Ectodermal cell (in vitro differentiated cells): ENCODE measurements around the gene SHISA9.
A peak's percentile ranks its signal among the peaks of the same experiment; 100 is the strongest.

Experiments used
- H3K27ac ChIP-seq: 2 replicates; pipeline ENCODE4 v1.7.0; 2013; ENCODE audit warnings: mild to moderate bottlenecking, low read depth, low read length; ENCODE audit not compliant: insufficient read depth, poor library complexity, severe bottlenecking
- H3K27me3 ChIP-seq: 2 replicates; pipeline ENCODE4 v1.7.0; 2013; ENCODE audit warnings: mild to moderate bottlenecking, low read length; ENCODE audit not compliant: insufficient read depth, control insufficient read depth, poor library complexity, severe bottlenecking
- H3K36me3 ChIP-seq: one replicate; pipeline ENCODE4 v1.7.0; 2013; ENCODE audit warnings: low read length; ENCODE audit not compliant: control insufficient read depth, insufficient read depth
- H3K4me1 ChIP-seq: one replicate; pipeline ENCODE4 v1.7.0; 2013; ENCODE audit warnings: low read length; ENCODE audit not compliant: control insufficient read depth, insufficient read depth
- H3K4me3 ChIP-seq: 2 replicates; pipeline ENCODE4 v1.7.0; 2013; ENCODE audit warnings: low read depth, low read length, control low read depth; ENCODE audit not compliant: insufficient read depth
- H3K9me3 ChIP-seq: 2 replicates; pipeline ENCODE4 v1.7.0; 2013; ENCODE audit warnings: mild to moderate bottlenecking, low read length, moderate library complexity; ENCODE audit not compliant: control insufficient read depth
- WGBS, 2 experiments: methylation state at CpG; one replicate each; pipeline ENCODE4 v1.1.7; 2013; ENCODE audit warnings: missing lambda C conversion rate in 2 of 2; 5-methylcytosine and 5-hydroxymethylcytosine counted together

The SHISA9 gene

GRCh38 chr16:13060932-13061331 lies 159.5 kb downstream of the SHISA9 start:
- no peak overlapping the region for H3K27ac ChIP-seq
- WGBS, 2 experiments = 80% methylated on average over 13 of the region's 13 CpGs
- no peaks in the 10 kb centered on the region for H3K27me3 ChIP-seq
- H3K9me3 ChIP-seq = no peaks in the 10 kb centered on the region
- H3K36me3 ChIP-seq = no peaks in the 10 kb centered on the region
- no peak overlapping the region for H3K4me3 ChIP-seq
- peaks cover 9% of the 10 kb centered on the region for H3K4me1 ChIP-seq

- no peak overlapping the region for H3K27ac ChIP-seq
- no peaks in the 10 kb centered on the region for H3K27me3 ChIP-seq
- H3K4me3 ChIP-seq = no peak overlapping the region
- H3K4me1 ChIP-seq = peaks cover 6% of the 10 kb centered on the region
- 74 to 76% methylated on average over 9 of the region's 9 CpGs for WGBS, 2 experiments
- no peaks in the 10 kb centered on the region for H3K36me3 ChIP-seq
- H3K9me3 ChIP-seq = no peaks in the 10 kb centered on the region
Measured at GRCh38 chr16:13061691-13062090, 160.3 kb downstream of the SHISA9 start.

GRCh38 chr16:13062219-13062618 lies 160.8 kb downstream of the SHISA9 start:
- H3K36me3 ChIP-seq = no peaks in the 10 kb centered on the region
- H3K27me3 ChIP-seq = no peaks in the 10 kb centered on the region
- H3K4me1 ChIP-seq = peaks cover 6% of the 10 kb centered on the region
- no peak overlapping the region for H3K27ac ChIP-seq
- 96 to 99% methylated on average over 2 of the region's 2 CpGs for WGBS, 2 experiments
- no peaks in the 10 kb centered on the region for H3K9me3 ChIP-seq
- H3K4me3 ChIP-seq = no peak overlapping the region

GRCh38 chr16:13063457-13063856 lies 162.1 kb downstream of the SHISA9 start:
- no peak overlapping the region for H3K27ac ChIP-seq
- peaks cover 6% of the 10 kb centered on the region for H3K4me1 ChIP-seq
- 97% methylated on average over 10 of the region's 10 CpGs for WGBS, 2 experiments
- no peaks in the 10 kb centered on the region for H3K9me3 ChIP-seq
- no peaks in the 10 kb centered on the region for H3K36me3 ChIP-seq
- H3K27me3 ChIP-seq = no peaks in the 10 kb centered on the region
- no peak overlapping the region for H3K4me3 ChIP-seq

- H3K36me3 ChIP-seq = no peaks in the 10 kb centered on the region
- no peak overlapping the region for H3K27ac ChIP-seq
- WGBS, 2 experiments = 71 to 79% methylated on average over 1 of the region's 1 CpG
- H3K27me3 ChIP-seq = no peaks in the 10 kb centered on the region
- H3K4me3 ChIP-seq = no peak overlapping the region
- H3K4me1 ChIP-seq = peaks cover 12% of the 10 kb centered on the region
- no peaks in the 10 kb centered on the region for H3K9me3 ChIP-seq
Measured at GRCh38 chr16:13064821-13065220, 163.4 kb downstream of the SHISA9 start.

GRCh38 chr16:13067648-13068047 lies 166.2 kb downstream of the SHISA9 start:
- H3K27ac ChIP-seq = no peak overlapping the region
- H3K4me3 ChIP-seq = no peak overlapping the region
- 92 to 93% methylated on average over 7 of the region's 7 CpGs for WGBS, 2 experiments
- H3K36me3 ChIP-seq = no peaks in the 10 kb centered on the region
- H3K4me1 ChIP-seq = peaks cover 17% of the 10 kb centered on the region
- no peaks in the 10 kb centered on the region for H3K27me3 ChIP-seq
- H3K9me3 ChIP-seq = no peaks in the 10 kb centered on the region

- H3K9me3 ChIP-seq = no peaks in the 10 kb centered on the region
- 95 to 97% methylated on average over 8 of the region's 8 CpGs for WGBS, 2 experiments
- H3K27me3 ChIP-seq = no peaks in the 10 kb centered on the region
- H3K4me3 ChIP-seq = no peak overlapping the region
- peaks cover 17% of the 10 kb centered on the region for H3K4me1 ChIP-seq
- no peak overlapping the region for H3K27ac ChIP-seq
- H3K36me3 ChIP-seq = no peaks in the 10 kb centered on the region
Measured at GRCh38 chr16:13068912-13069583, 167.7 kb downstream of the SHISA9 start.

- Histone ChIP-seq H3K36me3 (no peaks in the 10 kb centered on the region), H3K9me3 (no peaks in the 10 kb centered on the region), H3K27me3 (no peaks in the 10 kb centered on the region), H3K4me1 (peaks cover 19% of the 10 kb centered on the region), H3K4me3 (no peak overlapping the region), H3K27ac (peak overlapping the region; percentile 56)
- WGBS, 2 experiments = 4 to 5% methylated on average over 9 of the region's 9 CpGs
Measured at GRCh38 chr16:13070268-13070667, 168.9 kb downstream of the SHISA9 start.

- no peak overlapping the region for H3K27ac ChIP-seq
- H3K4me3 ChIP-seq = no peak overlapping the region
- WGBS, 2 experiments = 91 to 94% methylated on average over 6 of the region's 6 CpGs
- no peaks in the 10 kb centered on the region for H3K9me3 ChIP-seq
- no peaks in the 10 kb centered on the region for H3K36me3 ChIP-seq
- H3K4me1 ChIP-seq = peaks cover 5% of the 10 kb centered on the region
- no peaks in the 10 kb centered on the region for H3K27me3 ChIP-seq
Measured at GRCh38 chr16:13076878-13077277, 175.5 kb downstream of the SHISA9 start.

GRCh38 chr16:13077816-13078215 lies 176.4 kb downstream of the SHISA9 start:
- Histone ChIP-seq H3K27me3 (no peaks in the 10 kb centered on the region), H3K4me1 (peaks cover 5% of the 10 kb centered on the region), H3K9me3 (no peaks in the 10 kb centered on the region), H3K27ac (no peak overlapping the region), H3K4me3 (no peak overlapping the region), H3K36me3 (no peaks in the 10 kb centered on the region)
- 85 to 93% methylated on average over 1 of the region's 1 CpG for WGBS, 2 experiments

GRCh38 chr16:13080531-13080930 lies 179.1 kb downstream of the SHISA9 start:
- no peak overlapping the region for H3K4me3 ChIP-seq
- no peak overlapping the region for H3K27ac ChIP-seq
- H3K36me3 ChIP-seq = no peaks in the 10 kb centered on the region
- no peaks in the 10 kb centered on the region for H3K9me3 ChIP-seq
- H3K4me1 ChIP-seq = peaks cover 5% of the 10 kb centered on the region
- 94 to 100% methylated on average over 3 of the region's 3 CpGs for WGBS, 2 experiments
- no peaks in the 10 kb centered on the region for H3K27me3 ChIP-seq
